Lung (tissue), 12 donors: ENCODE data around the gene ZNF483. TPM values are rescaled to one million over a fixed set of nuclear protein-coding genes. Genes with fewer than 3 reads are reported as not detected.
A peak's percentile ranks its signal among the peaks of the same experiment; 100 is the strongest.

Experiments used
- ATAC-seq: fragments of 200-7000 bp; cut with Tn5 transposase; one replicate; pipeline ENCODE4 v1.9.1; 2020; ENCODE audit warnings: moderate number of reproducible peaks; ENCODE audit not compliant: insufficient read depth, low FRiP score
- DNase-seq, 3 donors: peaks; one replicate each; pipeline ENCODE4 v3.0.0-alpha.2; 2013 to 2017
- H3K27ac ChIP-seq, 2 donors: one replicate each; pipeline ENCODE4 v1.5.1; 2013; ENCODE audit warnings: mild to moderate bottlenecking in 2 of 2, moderate library complexity in 2 of 2, control low read depth in 1 of 2, inconsistent platforms in 1 of 2, low read depth in 1 of 2, low read length in 1 of 2
- H3K27me3 ChIP-seq, 3 donors: one replicate each; pipeline ENCODE4 v1.5.1; 2013; ENCODE audit warnings: low read length in 2 of 3; ENCODE audit not compliant: control insufficient read depth in 3 of 3, insufficient read depth in 3 of 3
- H3K36me3 ChIP-seq, 4 donors: one replicate each; pipeline ENCODE4 v1.5.1; 2013; ENCODE audit warnings: low read length in 4 of 4, mild to moderate bottlenecking in 1 of 4, moderate library complexity in 1 of 4; ENCODE audit not compliant: control insufficient read depth in 4 of 4, insufficient read depth in 4 of 4
- H3K4me1 ChIP-seq, 5 donors: one replicate each; pipeline ENCODE4 v1.5.1; 2013; ENCODE audit warnings: low read length in 5 of 5, mild to moderate bottlenecking in 2 of 5, moderate library complexity in 1 of 5; ENCODE audit not compliant: control insufficient read depth in 5 of 5, insufficient read depth in 5 of 5
- H3K4me3 ChIP-seq: one replicate; pipeline ENCODE4 v1.5.1; 2013; ENCODE audit warnings: mild to moderate bottlenecking, control low read depth, moderate library complexity
- H3K9ac ChIP-seq, 2 donors: one replicate each; pipeline ENCODE4 v1.5.1; 2013; ENCODE audit warnings: low read length in 2 of 2, control low read depth in 1 of 2; ENCODE audit not compliant: insufficient read depth in 1 of 2
- H3K9me3 ChIP-seq, 4 donors: one replicate each; pipeline ENCODE4 v1.5.1; 2013; ENCODE audit warnings: low read length in 3 of 4, mild to moderate bottlenecking in 1 of 4, moderate library complexity in 1 of 4; ENCODE audit not compliant: control insufficient read depth in 4 of 4, insufficient read depth in 3 of 4
- CTCF ChIP-seq: IDR thresholded peaks from 2 replicates; pipeline ENCODE4 v1.5.1; 2012; ENCODE audit warnings: mild to moderate bottlenecking; ENCODE audit errors: control extremely low read depth, extremely low read depth
- WGBS, 2 donors: extraction: QIAGEN DNeasy Blood & Tissue Kit; methylation state at CpG; one replicate each; pipeline ENCODE4 v1.1.7; 2013; 5-methylcytosine and 5-hydroxymethylcytosine counted together
- polyA plus RNA-seq, 2 donors: library from polyadenylated mRNA; stranded (reverse); fragments of 200-250 nt; gene quantifications; one replicate each; pipeline ENCODE4 v1.2.1, GENCODE V29; 2013
- total RNA-seq, 2 donors: library from RNA; depleted of rRNA in 1 of 2; stranded (reverse); fragments of >200 nt in 1 of 2; gene quantifications; one replicate each; pipeline ENCODE4 v1.2.1, GENCODE V29; 2014 to 2021
- donor health status: control.
- donor health status: control.
- donor health status: Bipolar disorder and iron deficiency.
- donor health status: healthy.
- donor health status: DM: yes; HTN: yes; CAD: no.

ZNF483 gene
- total and polyA plus RNA-seq, 4 donors, result 0.14 to 20.6 (median 2.8) TPM

- ATAC-seq (no peak), DNase-seq (peak in 2 of 3 donors; percentile 37 to 52)
- H3K27me3 ChIP-seq, result no peaks in the 10 kb centered on the region
- 67 to 68% methylated on average over 10 of the region's 10 CpGs for WGBS, 2 donors
- peaks cover 0 to 7% (median 4%) of the 10 kb centered on the region in 4 donors for H3K36me3 ChIP-seq
- no peak overlapping the region for H3K4me3 ChIP-seq
- H3K9ac ChIP-seq, result no peak overlapping the region
- no peak overlapping the region for H3K27ac ChIP-seq
- peaks cover 0 to 13% (median 3%) of the 10 kb centered on the region in 5 donors for H3K4me1 ChIP-seq
- no peaks in the 10 kb centered on the region for H3K9me3 ChIP-seq
- no peak for TF ChIP-seq CTCF
These were observed 76.4 kb downstream of the ZNF483 start for GRCh38 chr9:111601237-111602018.

GRCh38 chr9:111603041-111603440 lies 78.1 kb downstream of the ZNF483 start:
- no peak for ATAC-seq
- Histone ChIP-seq H3K27ac (no peak overlapping the region), H3K4me1 (peaks cover 0 to 12% (median 3%) of the 10 kb centered on the region in 5 donors), H3K27me3 (no peaks in the 10 kb centered on the region), H3K9ac (no peak overlapping the region), H3K36me3 (no peaks in the 10 kb centered on the region), H3K9me3 (no peaks in the 10 kb centered on the region), H3K4me3 (no peak overlapping the region)
- DNase-seq, result no peak
- 80 to 88% methylated on average over 4 of the region's 4 CpGs for WGBS, 2 donors
- TF ChIP-seq CTCF, result no peak

GRCh38 chr9:111604054-111604615 lies 79.2 kb downstream of the ZNF483 start:
- Histone ChIP-seq H3K9ac (no peak overlapping the region), H3K4me3 (no peak overlapping the region), H3K4me1 (peaks cover 0 to 10% (median 3%) of the 10 kb centered on the region in 5 donors), H3K36me3 (no peaks in the 10 kb centered on the region), H3K9me3 (no peaks in the 10 kb centered on the region), H3K27me3 (no peaks in the 10 kb centered on the region), H3K27ac (no peak overlapping the region)
- 83 to 90% methylated on average over 16 of the region's 16 CpGs for WGBS, 2 donors
- TF ChIP-seq CTCF, result no peak
- ATAC-seq (no peak), DNase-seq (no peak)
